Activated T-cell treated with anti-CD3 and anti-CD28 coated beads for 4 hours (primary cell): ENCODE measurements around the gene CGB3.
"Not testable (repeated sequence)": the region's sequence is repeated elsewhere in the genome, so short reads cannot be mapped to it uniquely, and the experiment has no call there.

ENCODE experiments used
- DNase-seq: peaks from one replicate; pipeline ENCODE4 v3.0.0-alpha.2; 2020

CGB3 gene

GRCh38 chr19:49042177-49042576, 18.0 kb upstream of the CGB3 start:
- no peak for DNase-seq

- DNase-seq = not testable (repeated sequence)
These were observed 15.6 kb upstream of the CGB3 start for GRCh38 chr19:49039736-49040135.

- DNase-seq = not testable (repeated sequence)
These were observed 14.6 kb upstream of the CGB3 start for GRCh38 chr19:49038557-49039276.

- DNase-seq = not testable (repeated sequence)
These were observed 14.0 kb upstream of the CGB3 start for GRCh38 chr19:49038111-49038510.

GRCh38 chr19:49036815-49037214, 12.7 kb upstream of the CGB3 start, which contains the start of gene CGB1:
Gene CGB1, minus strand, starts transcription at chr19:49036895. Its CDS starts 184 bp downstream, at chr19:49036711.
- not testable (repeated sequence) for DNase-seq

GRCh38 chr19:49031642-49032301, 7.6 kb upstream of the CGB3 start, which contains the start of gene CGB2:
Gene CGB2, plus strand, starts transcription at chr19:49031890. Its CDS starts 206 bp downstream, at chr19:49032096.
- peak; percentile 23 for DNase-seq

- DNase-seq = not testable (repeated sequence)
These were observed 6.2 kb upstream of the CGB3 start for GRCh38 chr19:49030323-49030722.

- not testable (repeated sequence) for DNase-seq
These were observed 5.6 kb upstream of the CGB3 start for GRCh38 chr19:49029749-49030148.

GRCh38 chr19:49028686-49029085, 4.6 kb upstream of the CGB3 start:
- not testable (repeated sequence) for DNase-seq

- DNase-seq = not testable (repeated sequence)
These were observed 1.5 kb upstream of the CGB3 start for GRCh38 chr19:49025599-49025998.

GRCh38 chr19:49025088-49025487, 955 bp upstream of the CGB3 start:
- DNase-seq = not testable (repeated sequence)

- DNase-seq = no peak
These were observed 2.0 kb downstream of the CGB3 start for GRCh38 chr19:49022116-49022515.

- DNase-seq = no peak
These were observed 2.9 kb downstream of the CGB3 start for GRCh38 chr19:49020931-49021895.

- no peak for DNase-seq
These were observed 3.8 kb downstream of the CGB3 start for GRCh38 chr19:49020342-49020741.

- DNase-seq = peak; percentile 51
These were observed 4.7 kb downstream of the CGB3 start for GRCh38 chr19:49019242-49019932.

GRCh38 chr19:49018388-49019241, 5.5 kb downstream of the CGB3 start:
- not testable (repeated sequence) for DNase-seq

GRCh38 chr19:49017666-49018351, 6.3 kb downstream of the CGB3 start:
- DNase-seq = peak; percentile 47

- DNase-seq = no peak
These were observed 7.0 kb downstream of the CGB3 start, which contains the start of gene LHB for GRCh38 chr19:49017041-49017665. Gene LHB, minus strand, starts transcription at chr19:49017091. Its CDS starts 10 bp downstream, at chr19:49017081.

GRCh38 chr19:49016067-49016839, 7.9 kb downstream of the CGB3 start:
- DNase-seq = no peak
